GM12878 (cell line): ENCODE data around the gene DRAXIN. TPM values are rescaled to one million over a fixed set of nuclear protein-coding genes. Genes with fewer than 3 reads are reported as not detected.

Experiments used
- ATAC-seq: fragments of 200-7000 bp; cut with Tn5 transposase; 3 replicates; pipeline ENCODE4 v1.9.1; 2020; ENCODE audit warnings: mild to moderate bottlenecking, moderate library complexity
- BruUV-seq: library from RNA; stranded (reverse); fragments of 400-500 nt; replicated peaks from 2 replicates; lab custom pipeline; 2021; lab: Mats Ljungman, UMichigan
- CTCF ChIA-PET: fragments of 300-600 bp; sonication (Branson Sonifier 250); formaldehyde crosslinking; extraction: SDS; loops from one replicate; lab custom pipeline; 2021; ENCODE audit warnings: inconsistent platforms; lab: Yijun Ruan, JAX
- POLR2A ChIA-PET: fragments of 350-600 bp; formaldehyde crosslinking; extraction: SDS; loops from one replicate; lab custom pipeline; 2021; ENCODE audit warnings: inconsistent platforms; lab: Charles Lee
- RAD21 ChIA-PET: fragments of 300-600 bp; sonication (Branson Sonifier 250); formaldehyde crosslinking; loops from one replicate; lab custom pipeline; 2023; ENCODE audit warnings: antibody characterized with exemption; ENCODE audit not compliant: unreplicated experiment; lab: Charles Lee
- SMC1A ChIA-PET: fragments of 300-600 bp; sonication (Branson Sonifier 250); formaldehyde crosslinking; loops from one replicate; lab custom pipeline; 2023; ENCODE audit not compliant: unreplicated experiment, uncharacterized antibody; lab: Charles Lee
- DNase-seq: peaks from one replicate; pipeline ENCODE4 v3.0.0-alpha.2; 2011; ENCODE audit warnings: low read depth, low spot score
- FAIRE-seq: peaks from 3 replicates; lab custom pipeline; 2011; peaks lifted over from hg19 to GRCh38; lab: Jason Lieb, UNC
- H2AFZ ChIP-seq: 2 replicates; pipeline ENCODE4 v1.6.0; 2011; ENCODE audit warnings: low read depth, low read length, control low read depth; ENCODE audit not compliant: control insufficient read depth
- H3K27ac ChIP-seq: 2 replicates; pipeline ENCODE4 v1.5.1; 2011; ENCODE audit warnings: control low read depth; ENCODE audit not compliant: control insufficient read depth, insufficient read depth
- H3K27me3 ChIP-seq, 2 experiments: replicated peaks in 1 of 2; 2 replicates each; pipeline versions ENCODE4 v1.6.0 to v1.6.1; 2011; ENCODE audit warnings: low read length in 1 of 2; ENCODE audit not compliant: control insufficient read depth in 2 of 2, insufficient read depth in 2 of 2
- H3K36me3 ChIP-seq, 2 experiments: 2 replicates each; pipeline ENCODE4 v1.5.1; 2011; ENCODE audit warnings: low read length in 1 of 2; ENCODE audit not compliant: control insufficient read depth in 2 of 2, insufficient read depth in 2 of 2
- H3K4me1 ChIP-seq: 2 replicates; pipeline ENCODE4 v1.6.1; 2011; ENCODE audit warnings: mild to moderate bottlenecking, low read length, moderate library complexity, mixed read lengths; ENCODE audit not compliant: control insufficient read depth, insufficient read depth
- H3K4me2 ChIP-seq: 2 replicates; pipeline ENCODE4 v1.6.0; 2011; ENCODE audit warnings: control low read depth; ENCODE audit not compliant: control insufficient read depth, insufficient read depth
- H3K4me3 ChIP-seq: fragments of 200-600 bp; sonication (generic); 2 replicates; pipeline ENCODE4 v1.5.1; 2016
- H3K79me2 ChIP-seq: 2 replicates; pipeline ENCODE4 v1.6.0; 2011; ENCODE audit warnings: low read length; ENCODE audit not compliant: control insufficient read depth, insufficient read depth
- H3K9ac ChIP-seq: 2 replicates; pipeline ENCODE4 v1.8.0; 2011; ENCODE audit warnings: low read length, control low read depth, mixed read lengths; ENCODE audit not compliant: control insufficient read depth, insufficient read depth
- H3K9me3 ChIP-seq: replicated peaks from 3 replicates; pipeline ENCODE4 v1.5.1; 2011; ENCODE audit warnings: mild to moderate bottlenecking, low read length; ENCODE audit not compliant: control insufficient read depth, insufficient read depth
- H4K20me1 ChIP-seq: 2 replicates; pipeline ENCODE4 v1.6.0; 2011; ENCODE audit not compliant: control insufficient read depth, insufficient read depth
- BHLHE40 ChIP-seq, 2 experiments: fragments of 450-650 bp in 1 of 2; IDR thresholded peaks; 2 replicates each; pipeline ENCODE4 v1.6.1; 2011 to 2017; ENCODE audit warnings: low read depth in 2 of 2, borderline replicate concordance in 1 of 2, improper control_type of control experiment in 1 of 2, low read length in 1 of 2, mild to moderate bottlenecking in 1 of 2
- CEBPZ ChIP-seq: fragments of 150-350 bp; IDR thresholded peaks from 2 replicates; pipeline ENCODE4 v1.6.1; 2016; ENCODE audit warnings: low read depth, low read length
- IKZF1 ChIP-seq: fragments of 450-650 bp; conservative IDR thresholded peaks from 2 replicates; pipeline ENCODE4 v1.6.1; 2017; ENCODE audit warnings: antibody characterized with exemption, mild to moderate bottlenecking
- NFYB ChIP-seq: IDR thresholded peaks from 2 replicates; pipeline ENCODE4 v1.6.1; 2011; ENCODE audit warnings: low read depth, mild to moderate bottlenecking, low read length, improper control_type of control experiment, moderate library complexity; ENCODE audit not compliant: insufficient read depth
- RAD51 ChIP-seq: fragments of 450-650 bp; IDR thresholded peaks from 2 replicates; pipeline ENCODE4 v1.6.1; 2016; ENCODE audit warnings: moderate library complexity, mild to moderate bottlenecking, inconsistent platforms
- STAT1 ChIP-seq: fragments of 450-650 bp; conservative IDR thresholded peaks from 2 replicates; pipeline ENCODE4 v1.6.1; 2014; ENCODE audit warnings: antibody characterized with exemption, mild to moderate bottlenecking
- TAF1 ChIP-seq: IDR thresholded peaks from 2 replicates; pipeline ENCODE4 v1.6.1; 2011; ENCODE audit warnings: mild to moderate bottlenecking, low read depth, low read length, borderline replicate concordance
- WGBS: methylation state at CpG from one replicate; pipeline ENCODE4 v1.1.6; 2016; ENCODE audit warnings: low lambda C conversion rate; ENCODE audit not compliant: insufficient replicate concordance, insufficient coverage; ENCODE audit errors: missing lambda C conversion rate; 5-methylcytosine and 5-hydroxymethylcytosine counted together
- in situ Hi-C: fragments of 300-500 bp; cut with MboI; formaldehyde crosslinking; loops from 9 replicates; pipeline ENCODE4 v1.14.3; 2018; ENCODE audit warnings: mixed read lengths
- intact Hi-C: fragments of 100-400 bp; cut with micrococcal nuclease; formaldehyde crosslinking; loops from one replicate; pipeline ENCODE4 v1.14.2; 2022; ENCODE audit not compliant: unreplicated experiment
- polyA plus RNA-seq, 11 experiments: library from polyadenylated mRNA; depleted of rRNA in 4 of 11; unstranded in 6 of 11; stranded (reverse) in 5 of 11; fragments of >200 nt; fragmentation: Nextera tagmentation in 4 of 11; fragmentation: Illumina TruSeq in 1 of 11; extraction: Ambion mirVana in 4 of 11; extraction: Trizol in 1 of 11; gene quantifications; 1 replicate in 1 of 11; 2 replicates in 10 of 11; pipeline versions ENCODE4 v1.2.1 to v1.2.3, GENCODE V29; 2011 to 2016; ENCODE audit warnings: inconsistent platforms in 2 of 11, missing spikeins in 2 of 11, low read depth in 1 of 11
- total RNA-seq, 4 experiments: library from RNA; depleted of rRNA in 3 of 4; stranded (reverse); fragments of >200 nt in 3 of 4; fragmentation: Illumina TruSeq in 1 of 4; extraction: Trizol in 1 of 4; gene quantifications; 2 replicates each; pipeline versions ENCODE4 v1.2.1 to v1.2.3, GENCODE V29; 2013 to 2021
- TF ChIP-seq, protein P1 (sequence below): fragments of 450-650 bp; conservative IDR thresholded peaks from 2 replicates; pipeline ENCODE4 v1.6.1; 2017; ENCODE audit warnings: mild to moderate bottlenecking, moderate library complexity

The DRAXIN gene
- total and polyA plus RNA-seq, 10 of the 15 experiments (the other 5 are each of a cell fraction or from before 2014, with no cell fraction given), result 0.01 to 0.05 (median 0.03) TPM; not detected in 3

- DNase-seq (no peak), ATAC-seq (peak; percentile 62), FAIRE-seq (no peak)
- H3K36me3 ChIP-seq, result no peaks in the 10 kb centered on the region
- RAD21 ChIA-PET, result no interaction called here
- no peaks in the 10 kb centered on the region for H4K20me1 ChIP-seq
- no peaks in the 10 kb centered on the region for H3K4me1 ChIP-seq
- H3K9me3 ChIP-seq, result no peaks in the 10 kb centered on the region; the same call in 2 of the 3 replicates
- no peak within 1 kb of the TSS for H3K4me3 ChIP-seq
- no peak within 1 kb of the TSS for H3K4me2 ChIP-seq
- CTCF ChIA-PET, result no interaction called here
- POLR2A ChIA-PET, result no interaction called here
- SMC1A ChIA-PET, result no interaction called here
- no peaks in the 10 kb centered on the region for H3K79me2 ChIP-seq
- H3K27ac ChIP-seq, result no peak within 1 kb of the TSS
- BruUV-seq, result no TSS peak
- no peak within 1 kb of the TSS for H3K9ac ChIP-seq
- H2AFZ ChIP-seq, result no peak within 1 kb of the TSS
- intact Hi-C loops (no loop called here), in situ Hi-C loops (no loop called here)
- TF ChIP-seq BHLHE40 (IDR thresholded peaks at IDR 0.05; ENCODE audit: borderline replicate concordance in 1 of 2, low read depth in 2 of 2, low read length in 1 of 2) (0 out of 4 replicates have a peak, but pooled peaks of 1 of the 2 experiments have one; percentile 9), NFYB (no peak)
- H3K27me3 ChIP-seq, result no peaks in the 10 kb centered on the region; a peak in 1 of 4 replicates
- 10% methylated on average over 25 of the region's 29 CpGs for WGBS
Observed at GRCh38 chr1:11761988-11762406, 70.5 kb downstream of the DRAXIN start, which contains the start of gene C1orf167. TSS of gene C1orf167 (plus strand) at chr1:11762193. CDS start at chr1:11764401, 2,208 bp downstream.

- FAIRE-seq, result no peak
- in situ Hi-C loops, result no loop called here
Observed at GRCh38 chr1:11764115-11764514, 72.6 kb downstream of the DRAXIN start.

More at GRCh38 chr1:11764115-11764514, 72.6 kb downstream of the DRAXIN start:
- Histone ChIP-seq H3K36me3 (no peaks in the 10 kb centered on the region), H3K27ac (no peak overlapping the region), H3K4me1 (no peaks in the 10 kb centered on the region), H3K27me3 (no peaks in the 10 kb centered on the region; a peak in 1 of 4 replicates), H2AFZ (no peak overlapping the region), H4K20me1 (no peaks in the 10 kb centered on the region), H3K79me2 (no peaks in the 10 kb centered on the region), H3K4me2 (no peak overlapping the region), H3K9me3 (no peaks in the 10 kb centered on the region), H3K9ac (no peak overlapping the region), H3K4me3 (no peak overlapping the region)
- intact Hi-C loops, result no loop called here
- WGBS, result 70% methylated on average over 3 of the region's 3 CpGs
- POLR2A ChIA-PET, result no interaction called here
- no TSS peak for BruUV-seq
- SMC1A ChIA-PET, result no interaction called here
- TF ChIP-seq CEBPZ, result no peak
- TF ChIP-seq TAF1, result no peak
- TF ChIP-seq STAT1, result no peak
- no peak for TF ChIP-seq IKZF1
- no peak for TF ChIP-seq RAD51
- TF ChIP-seq, protein P1, sequence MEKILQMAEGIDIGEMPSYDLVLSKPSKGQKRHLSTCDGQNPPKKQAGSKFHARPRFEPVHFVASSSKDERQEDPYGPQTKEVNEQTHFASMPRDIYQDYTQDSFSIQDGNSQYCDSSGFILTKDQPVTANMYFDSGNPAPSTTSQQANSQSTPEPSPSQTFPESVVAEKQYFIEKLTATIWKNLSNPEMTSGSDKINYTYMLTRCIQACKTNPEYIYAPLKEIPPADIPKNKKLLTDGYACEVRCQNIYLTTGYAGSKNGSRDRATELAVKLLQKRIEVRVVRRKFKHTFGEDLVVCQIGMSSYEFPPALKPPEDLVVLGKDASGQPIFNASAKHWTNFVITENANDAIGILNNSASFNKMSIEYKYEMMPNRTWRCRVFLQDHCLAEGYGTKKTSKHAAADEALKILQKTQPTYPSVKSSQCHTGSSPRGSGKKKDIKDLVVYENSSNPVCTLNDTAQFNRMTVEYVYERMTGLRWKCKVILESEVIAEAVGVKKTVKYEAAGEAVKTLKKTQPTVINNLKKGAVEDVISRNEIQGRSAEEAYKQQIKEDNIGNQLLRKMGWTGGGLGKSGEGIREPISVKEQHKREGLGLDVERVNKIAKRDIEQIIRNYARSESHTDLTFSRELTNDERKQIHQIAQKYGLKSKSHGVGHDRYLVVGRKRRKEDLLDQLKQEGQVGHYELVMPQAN, result no peak
- DNase-seq (no peak), ATAC-seq (no peak)
- RAD21 ChIA-PET, result no interaction called here
- CTCF ChIA-PET, result no interaction called here
